IMR-90 (cell line): ENCODE data around the gene CDK5R1. TPM values are rescaled to one million over a fixed set of nuclear protein-coding genes. Genes with fewer than 3 reads are reported as not detected.

Experiments
- ATAC-seq: fragments of 200-7000 bp; cut with Tn5 transposase; 2 replicates; pipeline ENCODE4 v1.9.1; 2020; ENCODE audit warnings: low read depth, mild to moderate bottlenecking, moderate library complexity
- BruUV-seq: library from RNA; stranded (reverse); fragments of 400-500 nt; replicated peaks from 2 replicates; lab custom pipeline; 2021; lab: Mats Ljungman, UMichigan
- CTCF ChIA-PET: fragments of 300-600 bp; formaldehyde crosslinking; extraction: SDS; loops from one replicate; lab custom pipeline; 2021; ENCODE audit warnings: antibody characterized with exemption; lab: Yijun Ruan, JAX
- POLR2A ChIA-PET: fragments of 300-600 bp; sonication (Branson Sonifier 250); formaldehyde crosslinking; loops from one replicate; lab custom pipeline; 2022; ENCODE audit warnings: antibody characterized with exemption; ENCODE audit not compliant: unreplicated experiment; lab: Charles Lee
- DNase-seq: peaks from one replicate; pipeline ENCODE4 v3.0.0; 2013
- H2AFZ ChIP-seq: replicated peaks from 2 replicates; pipeline ENCODE3; 2013; ENCODE audit warnings: low read length, mild to moderate bottlenecking; ENCODE audit not compliant: poor library complexity
- H2AK5ac ChIP-seq: 2 replicates; pipeline ENCODE4 v1.6.1; 2013; ENCODE audit warnings: low read depth, low read length, inconsistent platforms
- H2AK9ac ChIP-seq: replicated peaks from 2 replicates; pipeline ENCODE3; 2013; ENCODE audit warnings: mild to moderate bottlenecking, low read depth, low read length, moderate library complexity; ENCODE audit not compliant: poor library complexity
- H2BK120ac ChIP-seq: 2 replicates; pipeline ENCODE4 v1.6.1; 2013; ENCODE audit warnings: low read depth, low read length, inconsistent platforms
- H2BK15ac ChIP-seq: 3 replicates; pipeline ENCODE4 v1.6.1; 2013; ENCODE audit warnings: low read depth, low read length, inconsistent platforms
- H2BK20ac ChIP-seq: 2 replicates; pipeline ENCODE4 v1.6.1; 2013; ENCODE audit warnings: low read depth, mild to moderate bottlenecking, inconsistent platforms, low read length, moderate library complexity
- H2BK5ac ChIP-seq: 2 replicates; pipeline ENCODE4 v1.6.1; 2013; ENCODE audit warnings: mild to moderate bottlenecking, low read depth, low read length, inconsistent platforms; ENCODE audit not compliant: poor library complexity, severe bottlenecking
- H3K14ac ChIP-seq: replicated peaks from 2 replicates; pipeline ENCODE4 v1.6.1; 2013; ENCODE audit warnings: low read depth, low read length, inconsistent platforms
- H3K18ac ChIP-seq: 2 replicates; pipeline ENCODE4 v1.6.1; 2013; ENCODE audit warnings: low read depth, low read length, control low read depth
- H3K23ac ChIP-seq: 2 replicates; pipeline ENCODE4 v1.6.1; 2013; ENCODE audit warnings: low read depth, low read length, inconsistent platforms
- H3K27ac ChIP-seq: 2 replicates; pipeline ENCODE4 v1.5.1; 2013; ENCODE audit warnings: mild to moderate bottlenecking, control low read depth, low read length; ENCODE audit not compliant: insufficient read depth
- H3K27me3 ChIP-seq: 2 replicates; pipeline ENCODE4 v1.6.1; 2013; ENCODE audit warnings: low read length; ENCODE audit not compliant: control insufficient read depth, insufficient read depth
- H3K36me3 ChIP-seq: 2 replicates; pipeline ENCODE4 v1.6.1; 2013; ENCODE audit warnings: low read length, mixed read lengths; ENCODE audit not compliant: control insufficient read depth, insufficient read depth
- H3K4ac ChIP-seq: 2 replicates; pipeline ENCODE4 v1.6.1; 2013; ENCODE audit warnings: low read depth, low read length, inconsistent platforms
- H3K4me1 ChIP-seq: 2 replicates; pipeline ENCODE4 v1.6.1; 2013; ENCODE audit warnings: low read length, mixed read lengths; ENCODE audit not compliant: control insufficient read depth, insufficient read depth
- H3K4me2 ChIP-seq: 2 replicates; pipeline ENCODE4 v1.6.1; 2013; ENCODE audit warnings: low read depth, mild to moderate bottlenecking, control low read depth, low read length, moderate library complexity
- H3K4me3 ChIP-seq: 2 replicates; pipeline ENCODE4 v1.5.1; 2013; ENCODE audit warnings: low read depth, mild to moderate bottlenecking, control low read depth, low read length, moderate library complexity; ENCODE audit not compliant: insufficient read depth
- H3K56ac ChIP-seq: 2 replicates; pipeline ENCODE4 v1.6.1; 2013; ENCODE audit warnings: low read length, inconsistent platforms; ENCODE audit not compliant: insufficient read depth; ENCODE audit errors: extremely low read depth
- H3K79me1 ChIP-seq, 2 experiments: 2 replicates each; pipeline ENCODE4 v1.6.1; 2013; ENCODE audit warnings: low read length in 2 of 2, inconsistent platforms in 1 of 2, low read depth in 1 of 2
- H3K9ac ChIP-seq: 2 replicates; pipeline ENCODE4 v1.6.1; 2013; ENCODE audit warnings: low read depth, low read length, control low read depth
- H3K9me1 ChIP-seq: 2 replicates; pipeline ENCODE4 v1.6.1; 2013; ENCODE audit warnings: low read length, inconsistent platforms; ENCODE audit not compliant: insufficient read depth
- H3K9me3 ChIP-seq: 2 replicates; pipeline ENCODE4 v1.6.1; 2013; ENCODE audit warnings: low read length; ENCODE audit not compliant: control insufficient read depth, insufficient read depth
- H4K20me1 ChIP-seq: 2 replicates; pipeline ENCODE4 v1.6.1; 2013; ENCODE audit warnings: low read length, inconsistent platforms; ENCODE audit not compliant: insufficient read depth
- H4K5ac ChIP-seq: 2 replicates; pipeline ENCODE4 v1.6.1; 2013; ENCODE audit warnings: mild to moderate bottlenecking, low read depth, low read length, control low read depth
- H4K8ac ChIP-seq, 2 experiments: 2 replicates each; pipeline ENCODE4 v1.6.1; 2013; ENCODE audit warnings: low read depth in 2 of 2, low read length in 2 of 2, control low read depth in 1 of 2, inconsistent platforms in 1 of 2
- H4K91ac ChIP-seq: 2 replicates; pipeline ENCODE4 v1.6.1; 2013; ENCODE audit warnings: low read depth, low read length, inconsistent platforms; ENCODE audit not compliant: insufficient read depth
- BHLHE40 ChIP-seq: fragments of 150-350 bp; IDR thresholded peaks from 2 replicates; pipeline ENCODE4 v1.6.1; 2016; ENCODE audit warnings: mild to moderate bottlenecking, low read depth, low read length
- CEBPB ChIP-seq: IDR thresholded peaks from 2 replicates; pipeline ENCODE4 v1.6.1; 2012; ENCODE audit warnings: low read depth, low read length, improper control_type of control experiment
- CHD1 ChIP-seq: IDR thresholded peaks from 2 replicates; pipeline ENCODE4 v1.6.1; 2012; ENCODE audit warnings: low read depth, low read length, improper control_type of control experiment
- CTCF ChIP-seq: conservative IDR thresholded peaks from 2 replicates; pipeline ENCODE4 v1.5.1; 2012; ENCODE audit warnings: mild to moderate bottlenecking, low read depth, low read length, improper control_type of control experiment
- ELK1 ChIP-seq: fragments of 150-350 bp; IDR thresholded peaks from 2 replicates; pipeline ENCODE4 v1.6.1; 2016; ENCODE audit warnings: low read depth, mild to moderate bottlenecking, low read length, moderate library complexity, borderline replicate concordance
- MXI1 ChIP-seq: IDR thresholded peaks from 2 replicates; pipeline ENCODE4 v1.6.1; 2012; ENCODE audit warnings: low read depth, mild to moderate bottlenecking, low read length, moderate library complexity, borderline replicate concordance
- NFE2L2 ChIP-seq: fragments of 150-350 bp; IDR thresholded peaks from 2 replicates; pipeline ENCODE4 v1.6.1; 2016; ENCODE audit warnings: low read depth, mild to moderate bottlenecking, low read length
- RAD21 ChIP-seq: IDR thresholded peaks from 2 replicates; pipeline ENCODE4 v1.6.1; 2012; ENCODE audit warnings: low read length, improper control_type of control experiment
- RCOR1 ChIP-seq: IDR thresholded peaks from 2 replicates; pipeline ENCODE4 v1.6.1; 2012; ENCODE audit warnings: mild to moderate bottlenecking, low read length, improper control_type of control experiment; ENCODE audit not compliant: insufficient replicate concordance
- USF2 ChIP-seq: fragments of 150-350 bp; IDR thresholded peaks from 2 replicates; pipeline ENCODE4 v1.6.1; 2017; ENCODE audit warnings: mild to moderate bottlenecking, antibody characterized with exemption, low read length, low read depth
- WGBS, 2 experiments: methylation state at CpG; one replicate each; pipeline versions ENCODE4 v1.1.5 to v1.1.7; 2013; ENCODE audit warnings: missing lambda C conversion rate in 2 of 2; ENCODE audit not compliant: insufficient read length in 1 of 2; ENCODE audit errors: extremely low coverage in 2 of 2; 5-methylcytosine and 5-hydroxymethylcytosine counted together
- dilution Hi-C: fragments of 300-500 bp; cut with HindIII; formaldehyde crosslinking; loops from one replicate; pipeline ENCODE4 v1.14.3; 2018; ENCODE audit warnings: low sequenced_read_pairs; ENCODE audit not compliant: unreplicated experiment
- in situ Hi-C: fragments of 300-500 bp; cut with MboI; formaldehyde crosslinking; loops from 3 replicates; pipeline ENCODE4 v1.14.3; 2019; ENCODE audit warnings: low sequenced_read_pairs, inconsistent platforms, mixed read lengths
- intact Hi-C: fragments of 100-400 bp; cut with micrococcal nuclease; formaldehyde crosslinking; loops from 2 replicates; pipeline ENCODE4 v1.10.0; 2022
- polyA plus RNA-seq, 3 experiments: library from polyadenylated mRNA; depleted of rRNA; stranded (reverse); fragments of >200 nt; gene quantifications; 2 replicates each; pipeline ENCODE4 v1.2.3, GENCODE V29; 2012; ENCODE audit warnings: low replicate concordance in 1 of 3
- total RNA-seq: library from RNA; depleted of rRNA; stranded (reverse); fragments of >200 nt; gene quantifications from 2 replicates; pipeline ENCODE4 v1.2.3, GENCODE V29; 2012

The CDK5R1 gene
- total and polyA plus RNA-seq, 2 of the 4 experiments (the other 2 are of a cell fraction) = 0.36 to 0.74 TPM

GRCh38 chr17:32445497-32445896 is 41.3 kb upstream of the CDK5R1 start:
- intact Hi-C loops = loop anchor here (10.0 kb wide), 1 partner anchor 191 kb away; no protein-coding TSS in a partner anchor

More at GRCh38 chr17:32445497-32445896, 41.3 kb upstream of the CDK5R1 start:
- BruUV-seq = no TSS peak
- no peak overlapping the region for H3K27ac ChIP-seq
- H3K14ac ChIP-seq = peak overlapping the region; percentile 56
- no peak overlapping the region for H3K56ac ChIP-seq
- in situ Hi-C loops = no loop called here
- ATAC-seq = no peak
- H2BK120ac ChIP-seq = no peak overlapping the region
- 37% methylated on average over 2 of the region's 6 CpGs; no CpG with 5 or more reads in 1 of the 2 experiments for WGBS, 2 experiments
- no peak overlapping the region; the same call in 1 of the 2 replicates for H3K4ac ChIP-seq
- dilution Hi-C loops = no loop called here
- H3K9me3 ChIP-seq = no peaks in the 10 kb centered on the region
- H4K91ac ChIP-seq = no peak overlapping the region
- H3K18ac ChIP-seq = no peak overlapping the region
- H3K79me1 ChIP-seq = peaks cover 16 to 22% of the 10 kb centered on the region in 2 experiments
- peaks cover 12% of the 10 kb centered on the region; the same call in 1 of the 2 replicates for H3K36me3 ChIP-seq
- peak overlapping the region; percentile 90 for H3K23ac ChIP-seq
- TF ChIP-seq BHLHE40 = no peak
- TF ChIP-seq CHD1 = no peak
- TF ChIP-seq RAD21 = no peak
- no peak for TF ChIP-seq MXI1
- TF ChIP-seq ELK1 = no peak
- TF ChIP-seq USF2 = no peak
- no peak for TF ChIP-seq CEBPB
- TF ChIP-seq RCOR1 = no peak
- no peak for TF ChIP-seq CTCF
- TF ChIP-seq NFE2L2 = no peak
- H3K9me1 ChIP-seq = 0 out of 2 replicates have a peak, but pooled peaks cover 3% of the 10 kb centered on the region
- peak overlapping the region; percentile 98 for H3K4me2 ChIP-seq
- no peak overlapping the region for H2AK5ac ChIP-seq
- H2AFZ ChIP-seq = no peak overlapping the region
- H3K4me1 ChIP-seq = peaks cover 6% of the 10 kb centered on the region
- peak overlapping the region; percentile 80; the same call in 1 of the 2 replicates for H3K9ac ChIP-seq
- no peak overlapping the region for H2AK9ac ChIP-seq
- peaks cover 22% of the 10 kb centered on the region; the same call in 1 of the 2 replicates for H4K20me1 ChIP-seq
- no peak overlapping the region for H4K8ac ChIP-seq
- H3K4me3 ChIP-seq = peak overlapping the region; percentile 99
- peaks cover 6% of the 10 kb centered on the region; the same call in 1 of the 2 replicates for H3K27me3 ChIP-seq
- H4K5ac ChIP-seq = no peak overlapping the region
- POLR2A ChIA-PET = no interaction called here
- no peak for DNase-seq
- no peak overlapping the region for H2BK20ac ChIP-seq
- H2BK5ac ChIP-seq = peak overlapping the region; percentile 31
- H2BK15ac ChIP-seq = no peak overlapping the region
- CTCF ChIA-PET = no interaction called here
